ENCODE measurements around the gene CDK5RAP1.

CDK5RAP1 gene

DNA sequence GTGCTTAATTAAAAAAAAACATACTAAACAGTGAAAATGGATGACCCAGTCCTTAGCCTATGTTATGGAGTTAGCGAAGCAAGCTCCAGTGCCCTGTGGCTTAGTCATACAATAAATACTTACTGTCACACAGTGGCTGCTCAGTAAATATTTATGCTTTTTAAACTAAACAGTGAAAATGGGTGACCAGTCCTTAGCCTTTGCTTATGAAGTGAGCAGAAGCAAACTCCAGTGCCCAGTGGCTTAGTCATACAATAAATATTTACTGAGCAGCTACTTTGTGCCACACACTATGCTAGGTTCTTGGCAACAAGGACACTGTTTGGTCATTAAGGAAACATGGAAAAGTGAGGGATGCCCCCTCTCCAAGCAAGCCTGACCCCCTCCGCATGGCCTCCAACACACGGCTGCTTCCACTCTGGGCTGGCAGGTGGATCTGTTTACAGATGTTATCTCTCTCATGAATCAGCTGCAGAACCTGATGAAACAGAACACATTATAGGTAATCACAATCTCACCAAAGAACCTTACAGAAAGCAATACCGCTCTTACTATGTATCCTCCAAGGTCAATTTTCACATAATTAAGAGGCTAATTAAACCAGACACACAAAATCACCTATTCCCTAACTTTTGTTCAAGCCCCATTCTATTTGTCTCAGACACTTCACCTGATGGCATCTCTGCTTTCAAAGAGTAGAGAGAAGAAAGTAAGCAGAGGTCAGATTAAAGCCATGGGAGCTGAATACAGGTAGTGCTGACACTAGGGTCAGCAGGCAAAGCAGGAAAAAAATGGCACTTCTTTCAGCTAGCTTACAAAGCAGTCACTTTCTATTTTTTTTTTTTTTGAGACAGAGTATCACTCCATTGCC, 27.3 kb downstream of the CDK5RAP1 start:
- no peak for DNase-seq

DNA sequence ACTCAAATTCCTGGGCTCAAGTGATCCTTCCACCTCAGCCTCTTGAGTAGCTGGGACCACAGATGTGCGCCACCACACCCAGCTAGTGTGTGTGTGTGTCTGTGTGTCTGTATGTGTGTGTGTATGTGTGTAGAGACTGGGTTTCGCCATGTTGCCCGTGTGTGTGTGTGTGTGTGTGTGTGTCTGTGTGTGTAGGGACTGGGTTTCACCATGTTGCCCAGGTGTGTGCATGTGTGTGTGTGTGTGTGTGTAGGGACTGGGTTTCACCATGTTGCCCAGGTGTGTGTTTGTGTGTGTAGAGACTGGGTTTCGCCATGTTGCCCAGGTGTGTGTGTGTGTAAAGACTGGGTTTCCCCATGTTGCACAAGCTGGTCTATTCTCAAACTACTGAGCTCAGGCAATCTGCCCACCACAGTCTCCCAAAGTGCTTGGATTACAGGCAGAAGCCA, 28.3 kb downstream of the CDK5RAP1 start:
- DNase-seq, result no peak

DNA sequence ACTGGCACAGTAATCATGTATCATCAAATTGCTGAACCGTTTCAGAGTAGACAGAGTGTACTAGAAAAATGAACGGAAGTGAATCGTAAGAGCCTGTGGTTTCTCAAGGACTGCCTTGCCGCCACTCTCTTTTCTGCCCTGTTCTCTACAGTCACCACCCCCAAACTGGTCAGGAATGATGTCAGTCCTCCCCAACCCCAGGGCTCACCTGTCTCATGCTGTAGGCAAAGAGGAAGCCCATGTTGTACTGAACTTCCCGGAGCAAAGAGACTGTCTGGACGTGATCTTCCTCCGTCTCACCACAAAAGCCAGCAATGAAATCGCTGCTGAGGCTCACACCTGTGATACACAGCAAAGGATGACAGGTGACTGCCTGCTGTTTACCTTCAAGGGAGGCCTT, 31.0 kb downstream of the CDK5RAP1 start:
- DNase-seq, result no peak

DNA sequence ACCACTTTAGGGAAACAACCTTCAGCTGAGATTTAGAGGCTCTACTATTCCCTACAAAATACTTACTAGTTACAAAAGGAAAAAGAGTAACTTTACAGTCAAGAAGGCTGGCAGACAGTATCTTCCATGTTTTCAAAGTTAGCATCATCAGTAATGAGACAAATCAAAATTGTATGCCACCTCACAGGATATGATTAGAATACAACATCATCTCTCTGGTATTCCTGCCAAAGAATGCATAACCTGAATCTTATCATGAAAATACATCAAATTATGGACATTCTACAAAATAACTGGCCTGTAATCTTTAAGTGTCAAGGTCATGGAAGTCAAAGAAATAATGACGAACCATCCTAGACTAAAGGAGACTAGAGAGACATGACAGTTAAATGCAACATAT, 38.4 kb downstream of the CDK5RAP1 start:
- no peak for DNase-seq

DNA sequence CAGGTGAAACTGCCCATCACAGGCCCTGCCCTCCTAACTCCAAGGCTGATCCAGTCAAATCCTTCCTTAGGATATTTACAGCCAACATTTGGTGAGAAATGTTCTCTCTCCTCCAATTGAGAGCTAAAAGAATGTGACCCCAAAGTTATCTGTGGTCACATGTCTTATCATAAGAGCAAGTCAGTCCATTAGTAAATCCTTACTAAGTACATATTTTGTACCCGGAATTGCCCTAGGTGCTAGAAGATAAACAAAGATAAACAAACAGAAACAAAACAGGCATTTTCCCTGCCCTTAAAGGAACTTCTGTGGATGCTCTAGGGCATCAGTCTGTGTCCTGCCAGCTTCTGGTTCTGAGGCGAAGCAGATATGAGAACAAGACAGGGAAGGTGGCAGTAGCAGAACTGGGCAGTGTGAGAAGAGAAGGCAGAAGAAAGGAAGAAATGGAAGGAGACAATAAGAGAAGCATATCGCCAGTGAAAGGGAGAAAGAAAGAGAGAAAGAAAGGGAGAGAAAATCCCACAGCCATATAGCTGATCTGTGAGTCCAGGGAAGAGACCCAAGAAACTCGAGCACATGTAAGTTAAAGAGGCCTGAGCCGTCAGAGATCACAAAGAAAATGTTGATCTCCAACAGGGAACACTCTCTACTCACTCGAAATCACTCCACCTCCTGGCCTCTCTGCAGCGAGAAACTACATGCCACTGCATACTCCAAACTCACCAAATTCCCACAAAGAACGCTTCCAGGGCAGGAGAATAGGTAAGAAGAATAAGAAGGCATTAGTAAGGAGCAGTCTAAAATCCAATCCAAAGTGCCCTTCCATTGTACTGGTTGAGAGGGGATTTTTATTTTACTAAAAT, 41.7 kb downstream of the CDK5RAP1 start:
- DNase-seq, result no peak

DNA sequence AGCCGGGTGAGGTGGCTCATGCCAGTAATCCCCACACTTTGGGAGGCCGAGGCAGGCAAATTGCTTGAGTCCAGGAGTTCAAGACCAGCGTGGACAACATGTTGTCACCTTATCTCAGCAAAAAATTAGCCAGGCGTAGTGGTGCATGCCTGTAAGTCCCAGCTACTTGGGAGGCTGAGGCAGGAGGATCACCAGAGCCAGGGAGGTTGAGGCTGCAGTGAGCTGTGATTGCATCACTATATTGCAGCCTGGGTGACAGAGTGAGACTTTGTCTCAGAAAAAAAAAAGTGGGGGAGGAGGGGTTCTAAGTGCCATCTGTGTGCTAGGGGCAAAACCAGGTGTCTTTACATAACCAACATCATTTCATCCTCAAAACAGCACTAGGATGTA, 48.3 kb downstream of the CDK5RAP1 start:
- DNase-seq, result no peak

DNA sequence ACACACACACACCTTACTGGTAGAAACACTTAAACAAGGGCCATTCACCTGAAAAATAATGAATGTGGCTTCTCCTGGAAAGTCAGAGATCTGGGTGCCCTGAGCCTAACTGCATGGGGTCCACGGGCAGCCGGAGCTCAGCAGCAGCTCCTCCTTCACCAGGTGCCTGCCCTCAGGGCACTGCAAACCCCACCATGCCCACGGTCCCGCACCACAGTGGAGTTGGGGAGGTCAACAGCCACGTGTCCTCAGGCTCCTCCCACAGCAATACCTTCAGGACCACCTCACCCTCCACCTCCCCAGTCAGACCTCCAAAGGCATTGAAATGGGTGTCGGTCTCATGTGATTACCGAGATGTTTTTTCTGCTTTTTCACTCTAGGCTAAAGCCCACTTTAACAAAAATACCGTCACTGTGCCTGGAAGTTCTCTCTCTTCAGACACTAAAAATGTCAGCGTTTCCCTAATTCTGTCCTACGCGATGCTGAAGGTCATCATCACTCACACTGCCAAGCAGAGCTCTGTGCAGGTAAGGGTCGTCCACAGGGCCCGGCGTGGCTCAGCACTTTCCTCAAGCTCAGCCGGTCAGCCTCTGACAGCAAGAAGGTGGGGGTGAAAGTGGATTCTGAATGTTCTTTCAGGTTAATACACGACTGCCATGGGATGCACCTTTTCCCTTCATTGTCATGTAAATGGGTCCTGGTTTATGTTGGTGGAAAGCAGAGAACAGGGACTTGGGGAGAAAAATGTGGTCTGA, 48.9 kb downstream of the CDK5RAP1 start:
- no peak for DNase-seq

DNA sequence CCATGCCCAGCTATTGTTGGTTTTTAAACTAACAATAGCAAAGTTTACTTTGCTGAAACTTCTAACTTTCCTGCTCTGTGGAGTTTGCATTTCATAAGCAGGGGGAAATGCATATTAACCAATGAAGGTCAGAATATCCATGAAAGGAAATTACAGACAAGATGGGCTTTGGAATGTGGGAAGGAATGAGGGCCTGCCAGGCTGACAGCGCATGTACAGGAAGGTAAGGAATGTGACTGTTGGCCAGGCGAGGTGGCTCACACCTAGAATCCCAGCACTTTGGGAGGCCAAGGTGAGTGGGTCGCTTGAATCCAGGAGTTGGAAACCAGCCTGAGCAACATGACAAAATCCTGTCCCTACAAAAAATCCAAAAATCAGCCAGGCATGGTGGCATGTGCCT, 49.6 kb downstream of the CDK5RAP1 start:
- no peak for DNase-seq

DNA sequence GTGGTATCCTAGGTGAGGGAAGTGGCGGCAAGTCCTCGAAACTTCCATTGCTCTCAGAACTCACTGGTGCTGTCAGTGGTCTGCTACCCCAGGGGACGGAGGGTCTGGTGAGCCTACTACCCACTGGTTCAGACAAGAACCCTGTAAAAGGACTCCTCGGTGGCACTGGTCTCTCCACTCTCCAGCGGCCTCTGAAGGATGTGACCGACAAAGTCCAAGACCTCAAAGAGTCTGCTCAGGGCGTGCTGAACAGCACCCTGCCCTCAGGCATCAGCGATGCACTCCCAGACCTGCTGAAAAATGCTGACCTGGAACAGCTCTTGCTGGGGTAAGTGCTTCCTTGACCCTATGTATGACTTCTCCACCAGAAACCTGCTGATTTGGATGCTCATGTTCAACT, 51.8 kb downstream of the CDK5RAP1 start:
- DNase-seq, result no peak

DNA sequence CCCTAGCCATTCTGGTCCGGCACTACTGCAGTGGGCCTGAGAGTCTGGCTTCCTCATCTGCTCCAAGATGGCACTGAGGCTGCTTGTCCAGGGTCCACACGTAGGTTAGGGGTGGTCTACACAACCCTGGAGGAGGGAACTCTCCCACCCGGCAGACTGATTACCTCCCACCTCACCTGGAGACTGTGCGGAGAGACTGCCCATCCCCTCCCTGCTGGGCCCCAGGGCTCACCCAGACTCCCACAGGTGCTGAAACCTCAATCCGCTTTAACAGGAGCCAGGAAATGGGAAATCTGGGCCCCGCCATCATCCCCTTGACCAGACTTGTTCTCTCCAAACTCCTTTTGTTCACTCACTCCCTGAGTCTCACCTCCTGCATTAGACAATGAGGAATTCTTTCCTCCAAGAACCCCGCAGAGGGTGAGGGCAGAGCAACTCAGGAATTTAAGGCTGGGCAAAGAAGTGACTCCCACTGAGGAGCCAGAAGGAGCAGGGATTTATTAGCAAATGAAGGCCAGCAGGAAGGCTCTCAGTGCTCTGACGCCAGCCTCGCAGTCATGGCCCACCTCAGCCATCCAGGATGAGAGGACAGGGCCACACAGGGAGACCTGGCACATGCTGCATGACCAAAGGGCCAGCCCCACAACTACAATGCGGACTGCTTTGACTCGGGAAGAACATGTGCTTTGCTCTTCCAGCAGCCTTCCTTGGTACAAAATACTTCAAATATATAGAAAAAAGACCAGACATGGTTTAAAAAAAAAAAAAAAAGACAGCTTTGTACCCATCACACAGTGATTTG, 53.0 kb downstream of the CDK5RAP1 start:
- no peak for DNase-seq

DNA sequence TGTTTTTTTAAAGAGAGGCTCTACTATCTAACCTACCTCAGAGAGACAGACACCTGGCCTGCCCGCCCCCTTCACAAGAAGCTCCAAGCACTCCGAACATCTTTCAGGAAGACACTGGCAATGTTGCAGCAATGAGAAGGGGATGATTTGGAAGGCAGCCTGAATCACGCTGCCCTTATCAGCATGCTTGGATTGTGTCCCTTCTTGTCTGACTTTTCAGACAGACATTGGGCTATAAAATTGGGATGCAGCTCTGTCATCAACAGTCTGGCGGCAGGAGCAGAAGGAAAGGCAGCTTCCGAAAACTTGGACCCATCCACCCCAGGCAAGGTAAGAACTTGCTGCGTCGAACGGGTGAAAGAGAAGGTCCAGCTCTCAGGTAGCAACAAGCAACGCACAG, 56.0 kb downstream of the CDK5RAP1 start:
- DNase-seq, result no peak

DNA sequence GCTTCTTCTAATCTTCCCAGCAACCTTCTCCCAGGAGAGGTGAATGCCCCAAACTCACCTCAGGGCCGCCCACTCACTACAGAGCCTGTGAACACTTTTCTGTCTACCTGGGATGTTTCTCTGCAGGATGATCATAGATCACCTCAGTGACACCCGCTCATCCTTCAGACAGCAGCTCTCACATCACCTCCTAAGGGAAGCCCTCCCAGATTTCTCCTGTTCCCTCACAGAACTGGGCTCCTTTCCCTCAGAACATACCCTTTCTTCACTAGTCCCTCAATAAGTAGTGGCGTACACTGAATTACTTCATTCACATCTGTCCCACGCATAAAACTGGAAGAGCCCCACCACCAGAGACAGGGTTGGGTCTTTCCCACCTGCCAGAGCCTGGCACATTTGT, 57.8 kb downstream of the CDK5RAP1 start:
- DNase-seq, result no peak

DNA sequence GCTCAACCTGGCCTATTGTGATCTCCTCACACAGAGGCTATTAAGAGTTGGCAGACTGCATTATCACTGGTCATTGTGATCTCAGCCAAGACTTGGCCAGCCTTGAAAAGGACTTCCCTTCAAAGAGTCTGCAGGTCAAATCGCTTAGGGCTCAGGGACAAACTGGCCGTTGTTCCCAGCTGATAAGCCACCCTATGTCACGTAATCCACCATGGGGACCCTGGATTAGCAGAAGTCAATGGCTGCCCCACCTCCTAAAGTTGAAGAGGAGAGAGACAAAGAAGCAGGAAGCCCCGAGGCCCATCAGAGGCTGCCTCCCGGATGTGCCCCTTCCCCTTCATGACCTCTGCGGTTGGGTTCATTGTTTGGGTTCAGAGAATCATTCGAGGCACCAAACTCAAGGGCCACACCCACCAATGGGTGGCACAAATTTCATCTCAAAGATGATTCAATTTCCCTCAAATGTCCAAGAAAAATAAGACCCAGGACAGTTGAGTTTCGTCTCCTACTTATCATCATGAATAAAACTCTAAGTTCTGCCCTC, 61.7 kb downstream of the CDK5RAP1 start:
- DNase-seq, result no peak

DNA sequence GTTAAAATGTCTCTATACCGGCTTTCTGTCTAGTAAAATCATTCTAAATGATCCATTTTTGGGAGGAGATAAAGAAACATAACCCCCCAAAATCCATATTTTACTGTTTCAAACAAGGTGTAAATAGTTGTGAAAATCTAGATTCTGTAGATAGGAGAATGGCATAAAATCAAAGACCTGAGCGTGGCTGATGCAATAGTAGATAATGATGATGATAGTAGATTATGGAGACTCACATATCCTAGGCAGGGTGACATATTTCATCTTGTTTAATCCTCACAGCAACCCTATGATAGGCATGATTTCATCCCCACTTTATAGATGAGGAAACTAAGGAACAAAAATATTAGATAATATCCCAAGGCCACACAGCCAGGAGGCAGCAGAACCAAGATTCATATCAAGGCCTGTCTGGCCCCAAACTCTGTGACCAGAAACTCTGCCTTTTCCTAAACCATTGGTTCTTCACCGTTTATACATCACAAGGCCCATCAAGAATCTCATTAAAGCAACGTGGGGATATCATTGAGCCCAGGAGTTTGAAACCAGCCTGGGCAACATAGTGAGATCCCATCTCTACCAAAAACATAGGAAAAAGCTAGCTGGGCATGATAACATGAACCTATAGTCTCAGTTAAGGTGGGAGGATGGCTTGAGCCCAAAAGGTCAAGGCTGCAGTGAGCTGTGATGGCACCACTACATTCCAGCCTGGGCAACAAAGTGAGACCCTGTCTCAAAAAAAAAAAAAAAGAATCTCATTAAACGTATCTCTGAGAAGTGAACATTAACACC, 62.7 kb downstream of the CDK5RAP1 start:
- no peak for DNase-seq

DNA sequence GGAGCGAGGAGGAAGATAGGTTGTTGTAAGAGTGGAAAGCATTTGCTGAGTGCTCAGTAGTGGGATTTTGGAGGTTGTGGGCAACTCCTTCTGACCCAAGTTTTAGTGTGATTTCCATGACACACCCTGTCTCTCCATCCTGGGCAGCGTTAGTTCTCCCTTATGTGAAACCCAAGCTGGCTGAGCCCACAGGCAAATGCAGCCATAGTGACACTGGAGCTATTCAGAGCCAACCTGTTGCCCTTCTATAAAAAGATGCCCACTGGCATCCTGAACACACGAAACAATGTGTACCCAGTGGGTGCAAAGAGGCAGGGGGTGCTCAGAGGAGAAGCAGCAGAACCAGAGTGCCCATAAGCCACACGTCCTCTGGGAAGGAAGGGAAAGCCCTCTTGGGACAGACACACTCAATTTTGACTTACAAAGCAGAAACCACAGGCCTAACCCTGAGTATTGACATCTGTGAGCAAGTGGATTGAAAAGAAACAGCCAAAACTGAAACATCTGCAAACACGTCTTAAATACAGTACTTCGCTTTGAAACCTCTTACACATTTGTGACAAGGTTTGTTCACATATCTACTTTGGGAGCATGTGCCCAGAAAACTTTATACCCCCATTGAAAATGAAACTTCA, 63.7 kb downstream of the CDK5RAP1 start:
- DNase-seq, result peak in 1 of 3 donors; percentile 22

DNA sequence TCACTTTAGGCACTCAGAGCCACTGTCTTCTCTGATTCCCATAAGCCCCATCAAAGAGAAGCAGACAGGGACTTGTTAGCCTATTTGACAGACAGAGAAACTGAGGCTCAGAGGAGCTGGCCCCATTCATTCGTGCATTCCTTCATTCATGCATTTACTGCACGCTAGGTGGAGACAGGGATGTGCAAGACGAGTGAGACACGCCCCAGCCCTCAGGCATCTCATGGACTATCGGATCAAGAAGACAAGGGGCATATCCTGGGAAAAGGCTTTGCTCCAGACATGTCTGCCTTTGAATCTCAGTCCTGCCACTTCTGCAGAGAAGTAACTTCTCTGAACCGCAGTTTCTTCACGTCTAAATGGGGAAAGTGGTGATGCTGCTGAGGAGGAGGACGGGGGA, 64.2 kb downstream of the CDK5RAP1 start:
- peak in 1 of 3 donors; percentile 6 for DNase-seq

DNA sequence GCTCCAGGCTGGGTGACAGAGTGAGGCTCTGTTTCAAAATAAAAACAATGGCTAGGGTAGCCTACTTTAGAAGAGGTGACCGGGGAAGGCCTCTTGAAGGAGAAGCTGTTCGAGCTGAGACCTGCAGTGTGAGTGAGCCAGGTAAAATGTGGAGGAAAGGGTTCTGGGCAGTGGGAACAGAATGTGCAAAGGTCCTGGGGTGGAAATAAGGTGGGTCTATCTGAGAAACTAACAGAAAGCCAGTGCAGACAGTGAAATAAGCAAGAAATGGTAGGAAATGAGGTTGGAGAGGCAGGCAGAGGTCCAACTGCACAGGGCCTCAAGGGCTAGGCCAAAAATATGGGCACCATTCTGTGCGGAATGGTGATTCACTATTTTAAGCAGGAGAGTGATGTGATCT, 64.9 kb downstream of the CDK5RAP1 start:
- DNase-seq, result no peak

DNA sequence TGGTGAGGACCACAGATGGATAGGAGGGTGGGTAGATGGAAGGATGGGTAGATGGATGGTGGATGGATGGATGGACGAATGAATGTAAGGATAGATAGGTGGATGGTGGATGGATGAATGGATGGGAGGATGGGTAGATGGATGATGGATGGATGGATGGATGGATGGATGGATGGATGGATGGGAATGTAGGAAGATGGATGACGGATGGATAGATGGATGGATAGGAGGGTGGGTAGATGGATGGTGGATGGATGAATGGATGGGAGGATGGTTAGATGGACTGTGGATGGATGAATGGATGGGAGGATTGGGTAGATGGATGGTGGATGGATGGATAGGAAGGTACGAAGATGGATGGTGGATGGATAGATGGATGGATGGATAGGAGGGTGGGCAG, 67.2 kb downstream of the CDK5RAP1 start:
- DNase-seq, result no peak

DNA sequence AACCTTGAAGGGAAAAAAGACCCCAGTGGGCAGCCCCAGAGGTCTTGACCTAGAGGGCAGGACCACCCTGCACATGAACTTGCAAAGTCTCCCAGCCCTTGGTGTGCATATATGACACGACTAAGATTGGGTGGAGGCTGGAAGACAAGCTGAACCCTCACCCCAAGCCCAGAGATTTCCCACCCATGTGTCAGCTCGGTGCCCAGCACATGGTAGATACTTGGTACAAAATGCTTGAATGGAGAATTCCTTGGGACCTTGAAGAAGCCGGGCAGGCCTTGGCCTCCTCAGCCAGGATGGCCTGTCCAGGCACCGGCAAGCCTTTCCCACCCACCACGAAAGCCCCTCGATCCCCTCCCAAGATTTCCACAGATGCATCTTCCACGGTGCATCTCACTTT, 67.7 kb downstream of the CDK5RAP1 start:
- DNase-seq, result no peak

DNA sequence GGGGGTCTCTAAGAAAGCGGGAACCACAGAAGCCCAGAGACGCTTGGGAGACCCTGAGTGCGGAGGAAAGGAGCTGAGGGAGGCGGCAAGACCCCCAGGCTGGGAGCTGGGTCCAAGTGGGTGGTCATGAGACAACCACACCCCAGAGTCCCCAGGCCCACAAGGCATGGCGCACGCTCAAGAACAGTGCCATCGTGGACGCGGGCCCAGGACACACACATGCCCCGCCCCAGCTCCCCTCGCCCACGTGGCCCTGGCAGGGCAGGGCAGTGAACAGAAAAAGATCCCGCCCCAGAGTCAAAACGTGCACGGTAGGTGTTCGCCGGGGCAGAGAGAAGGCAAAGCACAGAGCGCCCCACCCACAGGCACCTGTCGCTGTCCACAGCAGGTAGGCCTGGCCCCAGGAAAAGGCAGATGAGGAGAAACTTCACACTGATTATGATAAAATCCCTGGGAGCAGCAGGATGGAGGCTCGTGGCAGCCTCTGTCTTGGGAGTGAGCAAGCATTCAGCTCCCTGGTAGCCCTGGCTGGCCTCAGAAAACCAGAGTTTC, 68.3 kb downstream of the CDK5RAP1 start:
- DNase-seq, result no peak

Data from suppressor macrophage treated with lipopolysaccharide for 1 hour (primary cell).